Endothelial cell of umbilical vein (primary cell): ENCODE measurements around the gene CACNG5. TPM values are rescaled to one million over a fixed set of nuclear protein-coding genes. Genes with fewer than 3 reads are reported as not detected.

ENCODE experiments used
- BruUV-seq: library from RNA; stranded (reverse); fragments of 400-500 nt; replicated peaks from 2 replicates; lab custom pipeline; 2021; lab: Mats Ljungman, UMichigan
- CTCF ChIA-PET: fragments of 300-600, 350-600 bp; sonication (Branson Sonifier 250); formaldehyde crosslinking; loops from one replicate; lab custom pipeline; 2021; ENCODE audit warnings: antibody characterized with exemption, inconsistent platforms; lab: Charles Lee
- POLR2A ChIA-PET: fragments of 300-600, 350-600 bp; sonication (Branson Sonifier 250); formaldehyde crosslinking; loops from one replicate; lab custom pipeline; 2021; ENCODE audit warnings: antibody characterized with exemption, inconsistent platforms; lab: Charles Lee
- DNase-seq: peaks from one replicate; pipeline ENCODE4 v3.0.0-alpha.2; 2011; ENCODE audit warnings: low read depth, low spot score
- FAIRE-seq: peaks from 2 replicates; lab custom pipeline; 2011; peaks lifted over from hg19 to GRCh38; lab: Jason Lieb, UNC
- H2AFZ ChIP-seq: 2 replicates; pipeline ENCODE4 v1.6.0; 2012; ENCODE audit warnings: low read depth, low read length, control low read depth, inconsistent platforms
- H3K27ac ChIP-seq: 2 replicates; pipeline ENCODE4 v1.5.1; 2011; ENCODE audit warnings: low read depth, mild to moderate bottlenecking, control low read depth, low read length, moderate library complexity; ENCODE audit not compliant: insufficient read depth
- H3K27me3 ChIP-seq, 2 experiments: 2 replicates each; pipeline versions ENCODE4 v1.6.0 to v1.6.1; 2011; ENCODE audit warnings: low read length in 2 of 2, mixed read lengths in 1 of 2; ENCODE audit not compliant: control insufficient read depth in 2 of 2, insufficient read depth in 2 of 2
- H3K36me3 ChIP-seq, 2 experiments: 2 replicates in 1 of 2; 3 replicates in 1 of 2; pipeline ENCODE4 v1.5.1; 2011; ENCODE audit warnings: low read length in 2 of 2, mild to moderate bottlenecking in 1 of 2, moderate library complexity in 1 of 2; ENCODE audit not compliant: control insufficient read depth in 2 of 2, insufficient read depth in 2 of 2; ENCODE audit errors: extremely low read depth in 1 of 2
- H3K4me1 ChIP-seq: 3 replicates; pipeline ENCODE4 v1.5.1; 2011; ENCODE audit warnings: mild to moderate bottlenecking, low read length; ENCODE audit not compliant: control insufficient read depth, insufficient read depth; ENCODE audit errors: extremely low read depth
- H3K4me2 ChIP-seq: 2 replicates; pipeline ENCODE4 v1.6.1; 2011; ENCODE audit warnings: low read length, control low read depth, mixed read lengths; ENCODE audit not compliant: insufficient read depth
- H3K4me3 ChIP-seq, 3 experiments: fragments of 200-600 bp in 1 of 3; sonication (generic), shearing (Covaris generic) in 1 of 3; replicated peaks in 1 of 3; 2 replicates each; pipeline ENCODE4 v1.5.1; 2011 to 2016; ENCODE audit warnings: control low read depth in 3 of 3, low read length in 3 of 3, mild to moderate bottlenecking in 2 of 3, inconsistent platforms in 1 of 3, low read depth in 1 of 3, moderate library complexity in 1 of 3; ENCODE audit not compliant: insufficient read depth in 1 of 3
- H3K79me2 ChIP-seq: 2 replicates; pipeline ENCODE4 v1.6.0; 2012; ENCODE audit warnings: low read length, inconsistent platforms; ENCODE audit not compliant: control insufficient read depth, insufficient read depth
- H3K9ac ChIP-seq: replicated peaks from 2 replicates; pipeline ENCODE3; 2011; ENCODE audit warnings: low read length, control low read depth; ENCODE audit not compliant: insufficient read depth; ENCODE audit errors: extremely low read depth
- H3K9me1 ChIP-seq: replicated peaks from 3 replicates; pipeline ENCODE4 v1.6.0; 2011; ENCODE audit warnings: mild to moderate bottlenecking, low read length; ENCODE audit not compliant: control insufficient read depth, insufficient read depth; ENCODE audit errors: extremely low read depth
- H3K9me3 ChIP-seq: replicated peaks from 2 replicates; pipeline ENCODE4 v1.5.1; 2012; ENCODE audit warnings: low read length, inconsistent platforms; ENCODE audit not compliant: control insufficient read depth, insufficient read depth
- H4K20me1 ChIP-seq: replicated peaks from 2 replicates; pipeline ENCODE3; 2011; ENCODE audit warnings: mild to moderate bottlenecking, low read length; ENCODE audit not compliant: control insufficient read depth, insufficient read depth; ENCODE audit errors: extremely low read depth
- CTCF ChIP-seq, 2 donors: IDR thresholded peaks; 1 replicate in 1 of 2; 2 replicates in 1 of 2; pipeline ENCODE4 v1.5.1; 2011; ENCODE audit warnings: low read length in 2 of 2, mild to moderate bottlenecking in 2 of 2, moderate library complexity in 2 of 2, control low read depth in 1 of 2, inconsistent platforms in 1 of 2, low read depth in 1 of 2; ENCODE audit not compliant: insufficient read depth in 1 of 2; ENCODE audit errors: extremely low read depth in 1 of 2
- EZH2 ChIP-seq: IDR thresholded peaks from 2 replicates; pipeline ENCODE4 v1.6.1; 2012; ENCODE audit warnings: borderline replicate concordance, low read depth, mild to moderate bottlenecking, moderate library complexity, low read length, inconsistent platforms; ENCODE audit not compliant: severe bottlenecking
- FOS ChIP-seq: IDR thresholded peaks from 2 replicates; pipeline ENCODE4 v1.6.1; 2011; ENCODE audit warnings: mild to moderate bottlenecking, low read length, moderate library complexity, borderline replicate concordance; ENCODE audit not compliant: insufficient read depth
- GATA2 ChIP-seq: IDR thresholded peaks from 2 replicates; pipeline ENCODE4 v1.7.0; 2011; ENCODE audit warnings: low read depth, mild to moderate bottlenecking, moderate library complexity, mixed read lengths, low read length; ENCODE audit not compliant: insufficient read length, insufficient read depth
- JUN ChIP-seq: IDR thresholded peaks from 2 replicates; pipeline ENCODE4 v1.6.1; 2011; ENCODE audit warnings: borderline replicate concordance, low read depth; ENCODE audit not compliant: insufficient read length, insufficient read depth
- MAX ChIP-seq: IDR thresholded peaks from 2 replicates; pipeline ENCODE4 v1.6.1; 2011; ENCODE audit not compliant: insufficient read depth, insufficient read length
- MYC ChIP-seq: IDR thresholded peaks from one replicate; pipeline ENCODE4 v1.6.1; 2011; ENCODE audit warnings: mild to moderate bottlenecking, low read depth, low read length
- POLR2A ChIP-seq: IDR thresholded peaks from 2 replicates; pipeline ENCODE4 v1.6.1; 2012; ENCODE audit warnings: low read depth, mild to moderate bottlenecking, control low read depth, low read length
- POLR2AphosphoS5 ChIP-seq: IDR thresholded peaks from 2 replicates; pipeline ENCODE4 v1.6.1; 2012; ENCODE audit warnings: low read depth, mild to moderate bottlenecking, control low read depth, low read length, moderate library complexity; ENCODE audit not compliant: insufficient read depth
- dilution Hi-C: fragments of 300-500 bp; cut with MboI; formaldehyde crosslinking; loops from one replicate; pipeline ENCODE4 v1.15.0; 2019; ENCODE audit warnings: low sequenced_read_pairs; ENCODE audit not compliant: extremely low pct_ligation_motif_present
- intact Hi-C: fragments of 100-400 bp; cut with micrococcal nuclease; formaldehyde crosslinking; loops from one replicate; pipeline ENCODE4 v1.10.0; 2022
- polyA plus RNA-seq, 4 experiments: library from polyadenylated mRNA; depleted of rRNA in 3 of 4; stranded (reverse) in 3 of 4; unstranded in 1 of 4; fragments of >200 nt; gene quantifications; 2 replicates each; pipeline versions ENCODE4 v1.2.1 to v1.2.3, GENCODE V29; 2011 to 2012; ENCODE audit warnings: missing spikeins in 1 of 4
- total RNA-seq: library from RNA; stranded (reverse); gene quantifications from 2 replicates; pipeline ENCODE4 v1.2.3, GENCODE V29; 2021

Gene CACNG5
- total and polyA plus RNA-seq, 2 donors (not counting 3 experiments of a cell fraction or from before 2014, with no cell fraction given): not detected

GRCh38 chr17:66830451-66830850, 4.5 kb upstream of the CACNG5 start:
- Histone ChIP-seq H3K4me3 (no peak overlapping the region), H3K27me3 (peaks cover 7 to 17% of the 10 kb centered on the region in 2 experiments), H3K9ac (no peak overlapping the region), H4K20me1 (no peaks in the 10 kb centered on the region), H3K27ac (no peak overlapping the region), H3K4me1 (no peaks in the 10 kb centered on the region), H3K79me2 (no peaks in the 10 kb centered on the region), H2AFZ (no peak overlapping the region), H3K36me3 (no peaks in the 10 kb centered on the region), H3K9me1 (no peaks in the 10 kb centered on the region), H3K9me3 (no peaks in the 10 kb centered on the region), H3K4me2 (no peak overlapping the region)
- CTCF ChIA-PET: interaction anchor here (0.6 to 1.5 kb wide), 3 partner anchors 11 to 69 kb away, joined by 3 to 5 read pairs (median 3); no protein-coding TSS in a partner anchor
- no peak for DNase-seq
- TF ChIP-seq GATA2 (no peak), CTCF (IDR thresholded peaks at IDR 0.05; ENCODE audit: extremely low read depth in 1 of 2, insufficient read depth in 1 of 2, low read depth in 1 of 2, low read length in 2 of 2) (no peak), MAX (no peak), JUN (no peak), POLR2AphosphoS5 (no peak), MYC (no peak), POLR2A (no peak), FOS (no peak), EZH2 (no peak)
- POLR2A ChIA-PET: no interaction called here
- no TSS peak for BruUV-seq
- dilution Hi-C loops (no loop called here), intact Hi-C loops (no loop called here)
- no peak for FAIRE-seq
